ENCODE results near the gene ADGRG3.

Gene ADGRG3

GRCh38 chr16:57660715-57661463 is 7.2 kb upstream of the ADGRG3 start:
- H3K4me3 ChIP-seq (ENCODE audit: low read length) = no peak overlapping the region
- TF ChIP-seq, protein P1, sequence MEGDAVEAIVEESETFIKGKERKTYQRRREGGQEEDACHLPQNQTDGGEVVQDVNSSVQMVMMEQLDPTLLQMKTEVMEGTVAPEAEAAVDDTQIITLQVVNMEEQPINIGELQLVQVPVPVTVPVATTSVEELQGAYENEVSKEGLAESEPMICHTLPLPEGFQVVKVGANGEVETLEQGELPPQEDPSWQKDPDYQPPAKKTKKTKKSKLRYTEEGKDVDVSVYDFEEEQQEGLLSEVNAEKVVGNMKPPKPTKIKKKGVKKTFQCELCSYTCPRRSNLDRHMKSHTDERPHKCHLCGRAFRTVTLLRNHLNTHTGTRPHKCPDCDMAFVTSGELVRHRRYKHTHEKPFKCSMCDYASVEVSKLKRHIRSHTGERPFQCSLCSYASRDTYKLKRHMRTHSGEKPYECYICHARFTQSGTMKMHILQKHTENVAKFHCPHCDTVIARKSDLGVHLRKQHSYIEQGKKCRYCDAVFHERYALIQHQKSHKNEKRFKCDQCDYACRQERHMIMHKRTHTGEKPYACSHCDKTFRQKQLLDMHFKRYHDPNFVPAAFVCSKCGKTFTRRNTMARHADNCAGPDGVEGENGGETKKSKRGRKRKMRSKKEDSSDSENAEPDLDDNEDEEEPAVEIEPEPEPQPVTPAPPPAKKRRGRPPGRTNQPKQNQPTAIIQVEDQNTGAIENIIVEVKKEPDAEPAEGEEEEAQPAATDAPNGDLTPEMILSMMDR (conservative IDR thresholded peaks at IDR 0.05; ENCODE audit: low read depth, low read length) = no peak
- no peak for DNase-seq (ENCODE audit: low read depth)

- TF ChIP-seq, protein P1 (conservative IDR thresholded peaks at IDR 0.05; ENCODE audit: low read depth, low read length) = no peak
- no peak overlapping the region for H3K4me3 ChIP-seq (ENCODE audit: low read length)
Measured at GRCh38 chr16:57661510-57661909, 6.6 kb upstream of the ADGRG3 start.

GRCh38 chr16:57661936-57662906 is 5.9 kb upstream of the ADGRG3 start:
- no peak for DNase-seq (ENCODE audit: low read depth)
- H3K4me3 ChIP-seq (ENCODE audit: low read length) = no peak overlapping the region
- TF ChIP-seq, protein P1 (conservative IDR thresholded peaks at IDR 0.05; ENCODE audit: low read depth, low read length) = no peak

More at GRCh38 chr16:57661510-57661909, 6.6 kb upstream of the ADGRG3 start:
- DNase-seq (ENCODE audit: low read depth) = no peak

DNA sequence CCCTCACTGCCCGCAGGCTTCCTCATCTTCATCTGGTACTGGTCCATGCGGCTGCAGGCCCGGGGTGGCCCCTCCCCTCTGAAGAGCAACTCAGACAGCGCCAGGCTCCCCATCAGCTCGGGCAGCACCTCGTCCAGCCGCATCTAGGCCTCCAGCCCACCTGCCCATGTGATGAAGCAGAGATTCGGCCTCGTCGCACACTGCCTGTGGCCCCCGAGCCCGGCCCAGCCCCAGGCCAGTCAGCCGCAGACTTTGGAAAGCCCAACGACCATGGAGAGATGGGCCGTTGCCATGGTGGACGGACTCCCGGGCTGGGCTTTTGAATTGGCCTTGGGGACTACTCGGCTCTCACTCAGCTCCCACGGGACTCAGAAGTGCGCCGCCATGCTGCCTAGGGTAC is 4.7 kb upstream of the ADGRG3 start:
- no peak overlapping the region for H3K4me3 ChIP-seq (ENCODE audit: low read length)
- TF ChIP-seq, protein P1 (conservative IDR thresholded peaks at IDR 0.05; ENCODE audit: low read depth, low read length) = no peak
- DNase-seq (ENCODE audit: low read depth) = no peak

DNA sequence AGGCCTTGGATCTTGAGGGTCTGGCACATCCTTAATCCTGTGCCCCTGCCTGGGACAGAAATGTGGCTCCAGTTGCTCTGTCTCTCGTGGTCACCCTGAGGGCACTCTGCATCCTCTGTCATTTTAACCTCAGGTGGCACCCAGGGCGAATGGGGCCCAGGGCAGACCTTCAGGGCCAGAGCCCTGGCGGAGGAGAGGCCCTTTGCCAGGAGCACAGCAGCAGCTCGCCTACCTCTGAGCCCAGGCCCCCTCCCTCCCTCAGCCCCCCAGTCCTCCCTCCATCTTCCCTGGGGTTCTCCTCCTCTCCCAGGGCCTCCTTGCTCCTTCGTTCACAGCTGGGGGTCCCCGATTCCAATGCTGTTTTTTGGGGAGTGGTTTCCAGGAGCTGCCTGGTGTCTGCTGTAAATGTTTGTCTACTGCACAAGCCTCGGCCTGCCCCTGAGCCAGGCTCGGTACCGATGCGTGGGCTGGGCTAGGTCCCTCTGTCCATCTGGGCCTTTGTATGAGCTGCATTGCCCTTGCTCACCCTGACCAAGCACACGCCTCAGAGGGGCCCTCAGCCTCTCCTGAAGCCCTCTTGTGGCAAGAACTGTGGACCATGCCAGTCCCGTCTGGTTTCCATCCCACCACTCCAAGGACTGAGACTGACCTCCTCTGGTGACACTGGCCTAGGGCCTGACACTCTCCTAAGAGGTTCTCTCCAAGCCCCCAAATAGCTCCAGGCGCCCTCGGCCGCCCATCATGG is 4.0 kb upstream of the ADGRG3 start:
- no peak for DNase-seq (ENCODE audit: low read depth)
- H3K4me3 ChIP-seq (ENCODE audit: low read length) = no peak overlapping the region
- TF ChIP-seq, protein P1 (conservative IDR thresholded peaks at IDR 0.05; ENCODE audit: low read depth, low read length) = peak; percentile 18

DNA sequence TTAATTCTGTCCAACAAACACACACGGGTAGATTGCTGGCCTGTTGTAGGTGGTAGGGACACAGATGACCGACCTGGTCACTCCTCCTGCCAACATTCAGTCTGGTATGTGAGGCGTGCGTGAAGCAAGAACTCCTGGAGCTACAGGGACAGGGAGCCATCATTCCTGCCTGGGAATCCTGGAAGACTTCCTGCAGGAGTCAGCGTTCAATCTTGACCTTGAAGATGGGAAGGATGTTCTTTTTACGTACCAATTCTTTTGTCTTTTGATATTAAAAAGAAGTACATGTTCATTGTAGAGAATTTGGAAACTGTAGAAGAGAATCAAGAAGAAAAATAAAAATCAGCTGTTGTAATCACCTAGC is 3.5 kb upstream of the ADGRG3 start:
- TF ChIP-seq, protein P1 (conservative IDR thresholded peaks at IDR 0.05; ENCODE audit: low read depth, low read length) = no peak
- no peak overlapping the region for H3K4me3 ChIP-seq (ENCODE audit: low read length)
- DNase-seq (ENCODE audit: low read depth) = no peak
